GM19372 (cell line): ENCODE results near the gene TTC33.

Experiments used
- ATAC-seq: cut with Tn5 transposase; IDR thresholded peaks from one replicate; pipeline ENCODE4 v1.9.1; 2021; ENCODE audit warnings: mild to moderate bottlenecking, low read depth, moderate library complexity; ENCODE audit not compliant: unreplicated experiment

The TTC33 gene

DNA sequence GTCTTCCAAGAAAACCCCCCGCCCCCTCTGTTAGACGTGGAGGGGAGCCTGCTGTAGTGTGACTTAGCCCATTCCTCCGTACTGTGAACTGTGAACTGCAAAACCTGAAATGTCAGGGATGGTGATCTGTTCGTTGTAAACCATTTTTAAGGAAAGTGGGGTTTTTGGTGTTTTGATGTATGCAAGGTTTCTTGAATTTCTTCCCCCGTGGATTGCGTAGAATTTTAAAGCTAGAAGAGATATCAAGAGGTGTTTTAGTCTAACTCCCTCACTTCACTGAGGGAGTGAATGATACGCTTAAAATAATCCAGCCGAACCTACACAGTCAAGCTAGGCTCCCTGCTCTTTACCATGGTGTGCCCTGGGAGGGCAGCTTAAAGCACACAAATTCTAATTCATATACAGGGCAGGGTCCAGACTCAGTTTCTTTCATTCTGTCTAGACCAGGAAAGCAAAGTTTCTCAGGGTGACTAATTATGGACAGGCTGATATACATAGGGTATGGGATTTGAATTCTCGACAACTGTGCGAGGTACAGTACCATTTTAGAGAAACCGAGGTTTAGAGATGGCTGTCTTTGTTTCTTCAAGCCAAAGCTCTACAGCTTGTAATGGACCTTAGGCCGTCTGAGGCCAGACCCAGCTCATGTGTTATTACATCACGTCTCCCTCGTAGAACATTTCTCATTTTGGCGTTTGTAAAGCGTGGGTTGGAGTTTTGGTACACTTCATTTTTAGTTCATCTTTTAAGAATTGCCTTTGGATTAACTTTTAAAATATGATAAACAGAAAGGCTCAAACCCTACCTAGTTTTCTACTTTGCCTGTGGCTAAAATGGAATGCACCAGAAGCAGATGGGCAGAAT, 73.4 kb downstream of the TTC33 start:
- no peak for ATAC-seq

- ATAC-seq, result peak; percentile 16
These were observed 74.2 kb downstream of the TTC33 start for GRCh38 chr5:40681363-40682153.

- ATAC-seq, result peak; percentile 3
These were observed 74.9 kb downstream of the TTC33 start for GRCh38 chr5:40680741-40681362.

DNA sequence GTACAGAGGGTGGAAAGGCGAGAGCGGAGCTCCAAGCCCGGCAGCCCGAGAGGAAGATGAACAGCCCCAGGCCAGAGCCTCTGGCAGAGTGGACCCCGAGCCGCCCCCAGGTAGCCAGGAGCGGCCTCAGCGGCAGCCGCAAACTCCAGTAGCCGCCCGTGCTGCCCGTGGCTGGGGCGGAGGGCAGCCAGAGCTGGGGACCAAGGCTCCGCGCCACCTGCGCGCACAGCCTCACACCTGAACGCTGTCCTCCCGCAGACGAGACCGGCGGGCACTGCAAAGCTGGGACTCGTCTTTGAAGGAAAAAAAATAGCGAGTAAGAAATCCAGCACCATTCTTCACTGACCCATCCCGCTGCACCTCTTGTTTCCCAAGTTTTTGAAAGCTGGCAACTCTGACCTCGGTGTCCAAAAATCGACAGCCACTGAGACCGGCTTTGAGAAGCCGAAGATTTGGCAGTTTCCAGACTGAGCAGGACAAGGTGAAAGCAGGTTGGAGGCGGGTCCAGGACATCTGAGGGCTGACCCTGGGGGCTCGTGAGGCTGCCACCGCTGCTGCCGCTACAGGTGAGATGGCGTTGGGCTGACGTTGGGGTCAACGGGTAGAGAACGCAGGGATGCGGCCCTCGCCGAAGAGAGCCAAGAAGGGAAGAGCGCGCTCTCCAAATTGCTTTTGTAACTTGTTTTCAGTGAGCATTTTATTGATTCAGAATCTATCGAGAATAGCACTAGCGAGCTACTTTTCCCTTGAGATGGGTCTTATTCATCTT, 75.7 kb downstream of the TTC33 start, which contains the start of gene PTGER4:
Gene PTGER4, plus strand, starts transcription at position 3 of the 769 bp plus-strand sequence. CDS start 1,079 bp downstream, outside the sequence.
- peak; percentile 25 for ATAC-seq

DNA sequence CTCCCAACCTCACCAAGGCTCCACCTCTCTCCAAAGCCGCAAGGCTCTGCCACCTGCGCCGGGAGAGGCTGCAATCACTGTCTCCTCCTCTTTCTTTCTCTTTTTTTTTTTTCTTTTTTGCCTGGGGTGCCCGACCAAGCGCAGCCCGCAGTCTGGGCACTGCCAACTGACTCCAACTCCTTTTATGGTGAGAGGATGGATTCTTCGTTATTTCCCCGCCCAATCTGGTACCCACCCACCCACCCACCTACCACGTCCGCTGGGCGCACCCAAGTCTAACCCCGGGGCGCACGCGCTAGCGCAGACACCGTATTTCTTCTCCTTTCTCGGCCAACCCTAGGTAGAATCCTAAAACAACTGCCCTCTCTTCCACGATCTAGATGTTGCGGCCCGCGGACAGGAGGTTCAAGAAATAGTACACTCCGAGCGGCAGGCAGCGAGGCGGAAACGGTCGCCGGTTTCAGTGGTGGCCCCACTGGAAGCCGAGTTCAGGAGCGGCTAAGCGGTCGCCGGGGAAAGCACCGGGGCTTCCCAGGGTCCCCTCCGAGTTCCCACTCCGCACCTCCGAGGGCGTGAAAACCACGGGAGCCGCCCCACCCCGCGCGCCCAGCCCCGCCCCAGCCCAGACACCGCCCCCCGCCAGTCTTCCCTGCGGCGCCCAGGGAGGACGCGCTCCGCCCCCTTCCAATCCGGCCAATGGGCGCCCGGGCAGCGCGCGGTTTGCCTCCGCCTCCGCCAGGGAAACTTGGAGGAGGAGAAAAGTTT, 76.4 kb downstream of the TTC33 start:
- ATAC-seq, result peak; percentile 48

DNA sequence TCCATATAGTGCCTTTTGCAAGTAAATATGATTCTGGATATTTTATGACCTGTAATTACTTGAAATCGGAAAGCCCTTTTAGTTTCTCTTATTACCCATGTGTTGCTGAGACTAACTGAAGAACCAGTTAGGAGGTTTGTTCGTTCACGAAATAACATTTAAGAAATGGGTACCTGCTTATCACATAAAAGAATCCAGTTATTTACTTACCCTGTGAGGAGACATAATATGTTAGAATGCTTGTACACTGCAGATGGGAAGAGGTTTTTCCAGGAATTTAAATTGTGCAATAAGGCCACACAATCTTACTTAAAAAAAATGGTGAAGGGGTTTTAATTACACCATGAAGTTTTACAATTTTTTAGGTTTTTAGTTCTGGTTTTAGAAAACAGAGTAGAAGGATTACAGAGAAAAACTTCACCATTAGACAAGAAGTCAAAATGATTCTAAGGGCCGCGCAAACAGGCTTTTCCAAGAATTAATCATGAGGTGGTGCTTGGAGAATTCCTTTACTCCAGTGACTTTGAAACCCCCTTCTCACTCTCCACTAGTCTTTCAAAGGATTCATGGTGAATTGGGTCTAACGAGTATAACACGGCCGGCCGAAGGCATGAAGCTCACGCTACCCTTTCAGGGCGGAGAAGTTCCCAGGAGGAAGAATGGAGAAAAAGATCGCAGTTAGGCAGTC, 77.2 kb downstream of the TTC33 start:
- no peak for ATAC-seq

GRCh38 chr5:40678026-40678425, 77.7 kb downstream of the TTC33 start:
- ATAC-seq, result no peak

GRCh38 chr5:40677456-40677855, 78.3 kb downstream of the TTC33 start:
- no peak for ATAC-seq

DNA sequence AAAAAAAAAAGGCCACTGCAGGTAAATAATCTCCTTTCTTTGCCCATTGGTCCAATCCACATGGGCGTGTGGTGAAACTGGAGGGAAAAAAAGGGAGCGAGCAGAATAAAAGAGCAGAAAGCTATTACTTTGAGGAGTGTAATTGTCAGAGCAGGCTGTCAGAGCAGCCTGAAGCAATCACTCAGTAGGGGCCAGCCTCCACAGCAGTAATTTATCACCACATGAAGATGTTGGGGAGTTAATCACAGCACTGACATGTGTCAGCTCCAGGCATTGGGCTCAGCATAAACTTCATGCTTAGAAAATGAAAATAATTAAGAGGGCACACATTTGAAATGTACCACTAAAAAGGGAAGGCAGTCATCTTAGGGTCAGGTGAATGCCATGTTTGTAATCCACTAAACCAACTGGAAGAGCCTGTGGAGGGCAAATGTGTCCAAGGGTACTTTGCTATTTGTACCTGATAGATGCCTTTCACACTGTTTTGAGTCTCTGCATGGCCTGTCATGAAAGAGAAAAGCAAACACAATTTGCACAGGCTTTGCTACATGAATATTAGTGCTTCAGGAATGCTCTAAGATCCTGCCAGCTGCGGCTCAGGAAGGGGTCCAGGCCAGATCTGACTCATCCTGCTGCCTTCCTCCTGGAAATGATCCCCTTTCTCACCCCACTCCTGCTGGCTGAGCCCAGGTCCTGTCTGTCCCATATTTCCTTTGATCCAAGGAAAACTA, 79.0 kb downstream of the TTC33 start:
- ATAC-seq, result no peak

- peak; percentile 34 for ATAC-seq
These were observed 80.2 kb downstream of the TTC33 start for GRCh38 chr5:40675396-40676133.

DNA sequence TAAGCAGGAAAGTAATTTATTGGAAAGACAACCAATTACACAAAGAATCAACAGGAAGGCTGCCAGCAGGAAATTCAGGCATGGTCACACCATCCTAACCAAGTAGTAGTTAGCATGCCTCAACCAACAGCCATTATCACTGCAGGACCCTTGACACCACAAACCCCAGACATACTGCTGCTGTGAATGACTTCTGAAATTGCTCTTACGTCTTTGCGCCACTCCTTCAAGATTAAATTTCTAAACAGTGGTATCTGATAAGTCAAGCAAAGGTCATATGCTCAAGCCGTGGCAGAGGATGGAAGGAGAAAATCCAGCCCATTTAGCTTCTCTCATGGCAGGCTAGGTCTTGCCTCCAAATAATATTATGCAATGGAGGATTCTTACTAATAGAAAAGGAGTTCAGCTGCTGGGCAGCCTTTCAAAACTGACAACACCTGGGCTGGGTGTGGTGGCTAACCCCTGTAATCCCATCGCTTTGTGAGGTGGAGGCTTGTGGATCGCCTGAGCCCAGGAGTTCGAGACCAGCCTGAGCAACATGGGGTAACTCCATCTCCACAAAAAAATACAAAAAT, 81.0 kb downstream of the TTC33 start:
- ATAC-seq, result no peak

DNA sequence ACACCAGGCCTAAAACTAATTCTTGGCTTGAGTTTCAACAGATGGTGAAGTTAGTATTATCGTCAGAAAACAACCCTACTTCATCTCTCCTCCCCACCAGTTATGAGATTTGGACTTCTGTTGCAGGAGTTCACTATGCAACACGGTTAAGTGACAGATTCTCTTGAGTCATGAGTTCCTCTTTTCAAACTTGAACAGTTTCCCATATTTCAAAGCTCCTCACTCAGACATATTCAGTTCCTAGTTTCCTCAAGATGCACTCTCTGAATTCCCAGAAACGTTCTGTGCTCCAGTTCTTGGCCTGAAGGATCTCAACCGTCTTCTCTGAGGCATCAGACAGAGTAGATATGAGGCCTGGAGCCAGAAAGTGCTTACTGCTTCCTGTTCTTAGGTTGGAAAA, 83.3 kb downstream of the TTC33 start:
- no peak for ATAC-seq

DNA sequence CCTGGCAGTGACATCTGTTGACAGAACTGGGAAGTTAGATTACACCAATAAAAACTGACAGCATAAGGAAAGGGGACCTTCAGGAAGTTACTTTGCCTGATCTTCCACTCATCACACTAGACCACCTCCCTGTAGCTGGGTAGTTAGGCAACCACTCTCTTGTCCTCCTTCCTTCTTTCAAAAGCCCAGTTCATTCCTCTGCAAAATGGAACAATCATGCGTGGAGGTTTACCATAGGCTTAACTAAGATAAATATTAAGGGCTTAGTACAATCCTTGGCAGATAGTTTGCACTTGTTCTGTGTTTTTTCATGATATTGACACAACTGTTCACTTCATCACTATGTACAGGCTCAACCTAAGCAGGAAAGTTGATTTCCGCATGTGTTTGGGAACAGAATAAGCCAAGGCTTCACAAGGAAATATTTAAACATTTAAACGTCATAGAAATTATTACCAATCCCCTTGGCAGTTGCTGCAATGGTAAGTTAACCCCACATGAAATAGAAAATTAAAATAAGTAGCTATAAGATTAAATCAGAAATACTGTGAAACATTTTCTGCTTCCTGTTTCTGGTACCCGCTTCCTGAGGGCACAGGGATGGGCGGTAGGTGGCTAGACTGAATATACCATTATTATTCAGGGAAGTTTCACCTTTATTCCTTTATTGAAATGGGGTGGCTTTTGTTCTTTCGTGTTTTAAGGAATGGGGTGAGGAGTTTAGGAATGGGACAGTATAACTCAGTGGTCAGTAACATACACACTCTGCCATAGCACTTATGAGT, 86.0 kb downstream of the TTC33 start:
- ATAC-seq, result no peak

DNA sequence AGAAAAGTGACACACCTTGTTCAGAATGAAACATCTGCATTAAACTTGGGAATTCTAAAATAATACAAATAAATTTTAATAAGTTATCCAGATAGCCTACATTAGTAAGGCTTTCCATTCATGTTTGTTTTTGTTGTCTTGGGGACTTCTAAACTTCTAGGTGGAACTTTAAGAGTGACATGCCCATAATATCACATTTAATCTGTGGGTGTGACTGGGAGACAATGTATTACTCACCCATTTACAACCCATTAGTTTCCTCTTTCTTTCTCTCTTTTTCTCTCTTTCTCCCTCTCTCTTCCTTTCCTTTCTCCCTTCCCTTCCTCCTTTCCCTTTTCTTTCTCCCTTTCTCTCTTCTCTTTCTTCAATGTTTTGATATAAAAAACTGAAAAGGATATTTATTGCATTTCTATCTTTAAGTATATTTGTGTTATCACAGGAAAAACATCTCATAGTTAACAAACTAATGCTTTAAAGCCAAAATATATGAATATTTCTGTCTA, 88.5 kb downstream of the TTC33 start:
- ATAC-seq, result no peak

DNA sequence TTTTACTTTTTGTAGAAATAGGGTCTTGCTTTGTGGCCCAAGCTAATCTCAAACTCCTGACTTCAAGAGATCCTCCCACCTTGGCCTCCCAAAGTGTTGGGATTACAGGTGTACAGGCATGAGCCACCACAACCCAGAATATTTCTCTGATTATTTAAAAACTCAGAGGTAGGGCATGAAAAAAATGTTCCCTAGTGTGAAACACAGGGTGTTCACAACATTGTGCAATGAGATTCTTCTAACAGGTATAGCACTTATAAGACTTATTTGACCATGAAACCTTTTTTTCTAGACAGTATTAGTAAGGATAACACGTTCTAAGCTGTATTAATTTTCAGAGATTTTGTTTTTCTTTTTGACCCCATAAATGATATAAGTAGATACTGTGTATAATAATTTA, 89.1 kb downstream of the TTC33 start:
- ATAC-seq, result no peak

DNA sequence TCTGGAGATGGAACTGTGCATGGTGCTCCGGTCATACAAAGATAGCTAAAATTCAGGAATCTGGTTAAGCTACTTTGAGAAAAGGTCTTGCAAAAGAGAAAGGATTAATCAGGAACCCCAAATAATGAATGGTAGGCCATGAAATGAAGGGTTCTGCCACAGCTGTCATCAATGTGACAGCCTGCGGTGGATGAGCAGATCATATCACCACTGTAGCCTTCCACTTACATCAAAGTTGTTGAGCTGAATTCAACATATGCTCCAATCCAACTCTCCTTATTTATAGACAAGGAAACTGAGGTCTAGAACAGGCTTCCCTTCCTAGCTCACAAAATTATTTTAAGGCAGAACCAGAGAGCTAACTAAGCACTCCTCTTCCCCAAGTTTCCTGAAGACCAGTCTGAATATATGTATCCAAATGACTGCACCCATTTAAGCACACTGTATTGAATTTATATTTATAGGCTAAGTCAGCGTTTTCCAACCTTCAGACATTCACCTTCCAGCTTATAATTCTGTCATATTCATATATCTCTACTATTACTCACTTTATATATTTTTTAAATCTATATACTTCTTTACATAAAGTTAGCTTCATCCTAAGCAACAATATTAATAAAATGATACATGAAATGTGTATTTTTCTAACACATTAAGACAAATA, 90.0 kb downstream of the TTC33 start:
- ATAC-seq, result no peak
